Measurements from ENCODE around the gene FGF4. TPM values are rescaled to one million over a fixed set of nuclear protein-coding genes. Genes with fewer than 3 reads are reported as not detected.

The FGF4 gene
- total RNA-seq, 1 experiment from 2014 or later: not detected

DNA sequence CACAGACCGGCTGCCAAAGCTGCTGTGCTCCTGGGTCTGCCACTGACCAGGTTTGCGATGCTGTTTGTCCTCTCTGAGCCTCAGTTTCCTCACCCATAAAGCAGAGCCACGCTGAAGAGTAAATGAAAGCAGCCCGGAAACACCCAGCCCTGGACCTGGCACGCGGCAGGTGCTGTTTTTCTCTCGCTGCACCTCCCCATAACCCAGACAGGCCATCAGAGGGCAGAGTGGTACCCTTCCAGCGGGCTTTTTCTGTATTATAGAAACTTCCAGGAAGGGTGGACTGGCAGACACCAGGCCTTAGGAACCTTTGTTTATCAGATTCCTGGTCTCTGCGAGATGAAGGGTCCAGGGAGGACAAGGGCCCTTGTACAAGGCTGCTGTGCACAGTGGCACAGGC, 53.4 kb downstream of the FGF4 start:
- H3K4me1 Mint-ChIP-seq (ENCODE audit: low read depth, unreplicated experiment): no peaks in the 10 kb centered on the region
- TF ChIP-seq, protein P1, sequence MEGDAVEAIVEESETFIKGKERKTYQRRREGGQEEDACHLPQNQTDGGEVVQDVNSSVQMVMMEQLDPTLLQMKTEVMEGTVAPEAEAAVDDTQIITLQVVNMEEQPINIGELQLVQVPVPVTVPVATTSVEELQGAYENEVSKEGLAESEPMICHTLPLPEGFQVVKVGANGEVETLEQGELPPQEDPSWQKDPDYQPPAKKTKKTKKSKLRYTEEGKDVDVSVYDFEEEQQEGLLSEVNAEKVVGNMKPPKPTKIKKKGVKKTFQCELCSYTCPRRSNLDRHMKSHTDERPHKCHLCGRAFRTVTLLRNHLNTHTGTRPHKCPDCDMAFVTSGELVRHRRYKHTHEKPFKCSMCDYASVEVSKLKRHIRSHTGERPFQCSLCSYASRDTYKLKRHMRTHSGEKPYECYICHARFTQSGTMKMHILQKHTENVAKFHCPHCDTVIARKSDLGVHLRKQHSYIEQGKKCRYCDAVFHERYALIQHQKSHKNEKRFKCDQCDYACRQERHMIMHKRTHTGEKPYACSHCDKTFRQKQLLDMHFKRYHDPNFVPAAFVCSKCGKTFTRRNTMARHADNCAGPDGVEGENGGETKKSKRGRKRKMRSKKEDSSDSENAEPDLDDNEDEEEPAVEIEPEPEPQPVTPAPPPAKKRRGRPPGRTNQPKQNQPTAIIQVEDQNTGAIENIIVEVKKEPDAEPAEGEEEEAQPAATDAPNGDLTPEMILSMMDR (IDR thresholded peaks at IDR 0.05; ENCODE audit: unreplicated experiment): no peak
- CTCF ChIA-PET: no interaction called here
- intact Hi-C loops (cut with micrococcal nuclease; ENCODE audit: unreplicated experiment): loop anchor here (5.0 kb wide), 1 partner anchor 166 kb away; no protein-coding TSS in a partner anchor
- H3K4me3 Mint-ChIP-seq (ENCODE audit: low read depth, unreplicated experiment): no peak overlapping the region
- BruUV-seq (replicated peaks): no TSS peak
- peaks cover 53% of the 10 kb centered on the region for H3K27me3 Mint-ChIP-seq (ENCODE audit: unreplicated experiment)
- peak; percentile 48 for DNase-seq
- H3K36me3 Mint-ChIP-seq (ENCODE audit: insufficient read depth, unreplicated experiment): no peaks in the 10 kb centered on the region
- H3K27ac Mint-ChIP-seq (ENCODE audit: unreplicated experiment): no peak overlapping the region
- no peaks in the 10 kb centered on the region for H3K9me3 Mint-ChIP-seq (ENCODE audit: low read depth, unreplicated experiment)

DNA sequence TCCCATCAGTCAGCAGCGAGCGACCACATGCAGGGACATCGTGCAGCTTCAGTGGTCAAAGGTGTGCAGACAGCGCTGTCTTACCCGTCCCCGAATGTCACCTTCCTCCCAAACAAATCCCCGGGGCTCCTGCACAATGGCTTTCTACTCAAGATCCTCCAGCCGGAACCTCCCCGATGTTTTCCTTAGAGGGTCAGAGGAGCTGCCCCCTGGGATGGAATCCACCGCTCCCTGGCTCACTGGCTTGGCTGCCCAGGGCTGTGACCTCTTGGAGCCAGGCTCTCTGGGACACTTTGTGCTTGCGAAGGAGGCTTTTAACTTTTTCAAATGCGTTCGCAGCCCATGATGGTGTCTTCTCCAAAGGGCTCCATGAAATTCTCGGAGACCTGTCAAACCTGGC, 54.0 kb downstream of the FGF4 start:
- Mint-ChIP-seq H3K27ac (ENCODE audit: unreplicated experiment) (no peak overlapping the region), H3K4me1 (ENCODE audit: low read depth, unreplicated experiment) (no peaks in the 10 kb centered on the region), H3K27me3 (ENCODE audit: unreplicated experiment) (peaks cover 60% of the 10 kb centered on the region), H3K4me3 (ENCODE audit: low read depth, unreplicated experiment) (no peak overlapping the region), H3K36me3 (ENCODE audit: insufficient read depth, unreplicated experiment) (no peaks in the 10 kb centered on the region), H3K9me3 (ENCODE audit: low read depth, unreplicated experiment) (no peaks in the 10 kb centered on the region)
- intact Hi-C loops (cut with micrococcal nuclease; ENCODE audit: unreplicated experiment): loop anchor here (5.0 kb wide), 1 partner anchor 166 kb away; no protein-coding TSS in a partner anchor
- BruUV-seq (replicated peaks): no TSS peak
- TF ChIP-seq, protein P1 (IDR thresholded peaks at IDR 0.05; ENCODE audit: unreplicated experiment): no peak
- no peak for DNase-seq
- CTCF ChIA-PET: interaction anchor here (0.7 kb wide), 1 partner anchor 12 kb away, joined by 7 read pairs; no protein-coding TSS in a partner anchor

Other genes starting within 250 kb of the FGF4 start
- gene CCND1, start 134.2 kb downstream of the FGF4 start, total RNA-seq (2022): 392 and 433 TPM in 2 replicates
- gene LTO1, start 100.0 kb downstream of the FGF4 start, total RNA-seq (2022): 34.1 and 36.7 TPM in 2 replicates
- gene FGF19, start 71.3 kb downstream of the FGF4 start, total RNA-seq (2022): 0.73 and 1.4 TPM in 2 replicates
- not detected in 2 replicates for gene FGF3, start 44.1 kb upstream of the FGF4 start, total RNA-seq (2022)